GM18498 (cell line): ENCODE measurements around the gene GRAMD2A.

Experiments used
- ATAC-seq: cut with Tn5 transposase; IDR thresholded peaks from one replicate; pipeline ENCODE4 v1.9.1; 2021; ENCODE audit warnings: mild to moderate bottlenecking, moderate library complexity; ENCODE audit not compliant: unreplicated experiment

The GRAMD2A gene

GRCh38 chr15:72197460-72198355 is at the start of gene GRAMD2A:
Gene GRAMD2A, minus strand, starts transcription at chr15:72197787.
- peak; percentile 45 for ATAC-seq

DNA sequence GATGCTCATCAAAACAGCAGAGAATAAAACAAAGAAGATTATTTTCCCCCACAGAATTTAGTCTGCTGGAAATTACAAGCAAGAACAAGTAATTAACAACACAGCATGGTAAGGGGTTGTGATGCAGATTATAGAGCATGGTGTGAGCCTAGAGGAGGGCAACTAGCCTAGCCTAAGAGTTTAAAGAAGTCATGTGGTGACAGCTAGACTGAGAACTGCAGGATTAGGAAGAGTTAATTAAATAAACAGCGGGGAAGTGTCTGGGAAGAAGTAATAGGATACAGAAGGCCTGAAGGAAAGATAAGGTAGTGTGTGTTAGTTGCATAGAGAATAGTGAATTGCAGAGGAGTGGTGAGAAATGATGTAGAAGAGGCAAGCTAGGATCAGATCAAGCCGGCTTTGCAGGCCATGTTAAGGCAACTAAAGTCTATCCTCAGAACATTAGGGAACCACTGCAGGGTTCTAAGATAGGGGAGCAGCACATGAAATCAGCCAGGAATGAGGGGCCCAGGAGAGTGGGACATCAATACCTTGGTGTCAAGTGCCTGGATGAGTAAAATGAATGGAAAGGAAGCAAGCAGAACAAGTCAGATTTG is 45.3 kb upstream of the GRAMD2A start:
- no peak for ATAC-seq

- no peak for ATAC-seq
Measured at GRCh38 chr15:72239652-72240051, 42.1 kb upstream of the GRAMD2A start.

GRCh38 chr15:72238586-72238985 is 41.0 kb upstream of the GRAMD2A start:
- no peak for ATAC-seq

- peak; percentile 16 for ATAC-seq
Measured at GRCh38 chr15:72237853-72238224, 40.3 kb upstream of the GRAMD2A start.

DNA sequence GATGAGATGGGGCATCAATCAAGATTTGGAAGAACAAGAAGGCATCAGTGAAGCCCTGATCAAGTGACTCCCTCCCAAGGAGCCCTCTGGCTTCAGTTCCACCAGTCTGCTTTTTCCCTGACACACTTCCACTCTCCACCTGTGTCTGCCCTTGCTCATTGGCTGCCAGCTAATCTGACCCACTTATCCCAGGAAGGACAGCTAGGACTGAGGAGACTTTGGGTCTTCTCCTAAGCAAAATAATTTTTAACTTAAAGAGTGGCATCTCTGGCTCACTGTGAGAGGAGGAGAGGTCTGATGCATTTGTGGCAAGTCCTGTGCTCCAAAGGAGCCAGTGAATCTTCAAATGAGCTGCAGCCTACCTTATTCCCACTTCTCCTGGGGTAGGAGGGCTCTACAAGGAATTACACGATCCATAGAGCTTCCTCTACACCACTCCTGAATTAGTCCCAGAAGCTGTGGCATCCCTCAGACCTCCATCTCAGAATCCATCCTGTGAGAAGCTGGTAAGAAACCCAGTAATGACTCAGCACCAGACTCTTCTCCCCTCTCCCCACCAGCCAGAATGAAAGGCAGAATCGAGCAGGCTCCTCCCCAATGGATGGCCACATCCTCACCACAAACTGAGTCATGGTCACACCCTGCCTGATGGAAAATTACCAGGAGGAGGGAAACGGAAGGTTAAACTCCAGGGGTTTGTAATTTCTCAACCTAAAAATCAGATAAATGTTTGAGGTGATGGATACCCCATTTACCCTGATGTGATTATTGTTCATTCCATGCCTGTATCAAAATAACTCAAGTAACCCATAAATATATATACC is 39.7 kb upstream of the GRAMD2A start:
- ATAC-seq, result peak; percentile 68

GRCh38 chr15:72236381-72237003 is 38.9 kb upstream of the GRAMD2A start:
- ATAC-seq, result no peak

DNA sequence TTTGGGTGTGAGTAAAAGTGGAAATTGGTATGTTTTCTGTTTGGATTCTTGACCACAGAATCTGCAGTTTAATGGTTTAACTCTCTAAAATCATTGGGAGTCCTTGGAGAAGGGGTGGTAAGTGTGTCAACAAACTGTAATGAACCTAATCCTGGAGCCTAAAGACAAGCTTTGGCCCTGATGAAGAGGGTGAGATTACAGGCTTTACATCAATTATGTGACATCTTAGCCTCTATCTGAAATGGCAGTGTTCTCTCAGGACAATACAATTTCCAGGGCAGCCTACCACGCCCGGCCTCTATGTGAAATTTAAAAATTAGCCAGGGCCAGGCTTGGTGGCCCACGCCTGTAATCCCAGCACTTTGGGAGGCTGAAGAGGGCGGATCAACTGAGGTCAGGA is 37.7 kb upstream of the GRAMD2A start:
- no peak for ATAC-seq

DNA sequence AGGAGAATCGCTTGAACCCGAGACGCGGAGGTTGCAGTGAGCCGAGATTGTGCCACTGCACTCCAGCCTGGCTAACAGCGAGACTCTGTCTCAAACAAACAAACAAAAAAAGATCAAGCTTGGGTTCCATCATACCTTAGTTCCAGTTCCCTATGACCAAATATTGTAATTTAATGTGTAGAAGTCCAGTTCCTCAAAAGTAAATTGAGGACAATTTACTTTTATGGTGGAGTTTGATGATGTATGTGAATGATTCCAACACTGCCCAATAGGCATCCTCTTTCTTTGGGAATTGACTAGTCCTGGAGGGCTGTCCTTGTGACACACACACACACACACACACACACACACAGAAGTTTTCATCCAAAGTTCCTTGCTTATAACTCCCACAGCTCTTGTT is 36.2 kb upstream of the GRAMD2A start:
- ATAC-seq, result no peak

DNA sequence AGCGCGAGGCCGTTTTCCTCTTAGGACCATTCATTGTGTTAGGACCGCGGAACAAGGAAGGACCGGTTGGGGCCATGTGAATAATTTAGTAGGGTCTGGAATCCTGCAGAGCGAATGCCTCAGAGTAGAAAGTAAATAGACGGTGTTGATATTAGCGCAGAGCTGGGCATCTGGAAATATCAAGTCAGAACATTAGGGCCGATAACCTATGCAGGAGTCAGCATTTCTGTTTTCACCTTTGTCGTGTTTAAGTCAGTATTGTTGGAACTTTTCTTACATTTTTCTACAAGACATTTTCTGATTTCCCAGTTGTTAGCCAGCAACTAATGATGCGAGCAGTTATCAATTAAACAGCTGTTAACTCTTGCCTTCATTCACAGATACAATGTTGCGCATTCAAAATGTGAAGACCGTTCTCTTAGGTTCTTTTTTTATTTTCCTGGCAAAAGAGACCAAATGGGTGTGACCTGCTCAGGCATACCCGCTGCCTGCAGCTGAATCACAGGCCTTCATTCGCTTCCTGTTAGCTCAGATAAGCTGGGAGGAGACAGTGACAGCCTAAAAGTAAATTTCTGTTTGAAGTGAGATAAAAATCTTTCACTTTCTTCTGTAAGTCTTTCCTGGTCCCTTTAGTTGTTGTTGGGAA is 34.4 kb upstream of the GRAMD2A start:
- no peak for ATAC-seq

DNA sequence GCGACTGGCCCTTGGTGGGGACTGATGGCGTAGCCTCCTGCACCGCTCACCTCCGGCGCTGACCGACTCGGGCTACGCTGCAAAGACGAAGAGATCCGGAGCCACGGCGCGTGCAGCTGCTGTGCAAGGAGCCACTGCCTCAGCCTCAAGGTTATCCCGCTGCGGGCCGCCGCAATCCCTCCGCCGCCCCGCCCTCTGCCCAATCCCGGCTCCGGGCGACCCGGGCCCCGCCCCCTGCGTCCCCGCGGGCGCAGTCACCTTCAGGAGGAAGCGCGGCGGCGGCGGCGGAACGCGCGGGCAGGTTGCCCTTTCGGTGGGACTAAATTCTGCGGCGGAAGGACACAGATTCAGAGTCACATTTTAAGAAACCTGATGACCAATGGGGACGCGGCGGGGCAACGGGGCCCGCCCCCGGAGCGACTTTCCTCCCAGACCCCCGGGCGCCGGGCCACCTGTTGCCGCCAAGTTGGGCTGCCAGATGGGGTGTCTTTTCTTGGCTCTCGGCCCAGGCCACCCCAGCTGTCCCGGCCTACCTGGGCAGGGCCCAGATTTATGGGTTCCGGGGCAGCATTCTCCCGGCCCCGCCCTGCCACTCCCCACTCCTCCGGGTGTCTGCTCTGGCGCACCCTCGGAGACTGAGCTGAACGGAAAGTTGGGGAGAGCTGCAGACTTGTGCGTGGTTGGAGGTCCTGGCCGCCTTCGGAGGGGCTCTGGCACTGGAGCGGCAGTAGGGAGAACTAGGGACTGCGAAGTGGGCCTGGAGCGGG is 33.7 kb upstream of the GRAMD2A start, which contains the start of gene PKM:
Gene PKM, minus strand, starts transcription at position 125 of the 767 bp plus-strand sequence. CDS start 12,093 bp downstream, outside the sequence.
- ATAC-seq, result peak; percentile 59

GRCh38 chr15:72230197-72231065 is 32.8 kb upstream of the GRAMD2A start:
- no peak for ATAC-seq

DNA sequence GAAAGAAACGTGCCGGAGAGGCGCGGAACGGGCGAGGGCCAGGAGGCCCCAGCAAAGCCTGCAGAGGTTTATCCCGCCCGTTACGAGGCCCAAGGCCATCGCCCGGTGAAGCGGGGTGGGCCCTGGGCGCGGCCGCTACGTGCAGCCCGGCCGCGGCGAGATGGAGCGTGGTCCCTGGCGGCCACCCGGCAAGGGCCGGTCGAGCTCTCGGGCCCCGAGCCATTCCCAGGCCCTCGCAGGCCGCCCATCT is 32.3 kb upstream of the GRAMD2A start:
- ATAC-seq, result no peak

DNA sequence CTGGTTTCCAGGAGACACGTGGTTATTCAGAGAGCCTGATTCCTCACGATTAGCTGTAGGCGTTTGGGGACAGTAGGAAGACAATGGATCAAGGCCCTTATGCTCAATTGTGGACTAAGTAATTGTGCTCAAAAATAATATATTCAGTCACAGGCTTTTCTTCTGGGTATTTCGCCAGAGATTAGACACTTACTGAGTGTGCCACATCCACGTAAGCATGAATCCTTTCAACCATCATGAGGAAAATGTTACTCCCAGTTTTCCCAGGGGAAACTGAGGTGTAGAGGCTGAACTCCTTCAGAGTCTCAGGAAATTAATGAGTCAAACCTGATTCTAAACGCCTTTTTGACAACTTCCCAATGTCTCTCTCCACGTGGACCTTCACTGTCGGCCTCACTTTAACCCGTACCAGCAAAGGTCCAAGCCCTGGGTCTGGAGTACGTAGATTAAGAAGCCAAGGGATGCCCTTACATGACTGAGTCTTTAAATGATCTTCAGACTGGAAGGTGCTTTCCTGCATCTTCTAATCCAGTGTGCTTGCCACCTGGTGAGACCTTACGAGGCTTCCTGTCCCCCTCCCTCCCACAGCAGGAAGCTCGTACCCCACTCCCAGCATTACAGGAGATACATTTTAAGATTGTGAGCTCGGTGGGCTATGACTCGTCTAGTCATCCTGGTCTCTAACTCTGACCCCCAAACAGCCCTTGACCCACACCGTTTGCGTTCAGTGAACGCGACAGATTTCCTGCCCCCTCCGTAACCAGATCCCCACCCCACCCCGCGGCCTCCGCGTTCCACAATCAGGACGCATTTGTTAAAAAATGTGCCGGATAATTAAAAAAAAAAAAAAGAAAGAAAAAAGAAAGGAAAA is 31.7 kb upstream of the GRAMD2A start:
- ATAC-seq, result no peak

DNA sequence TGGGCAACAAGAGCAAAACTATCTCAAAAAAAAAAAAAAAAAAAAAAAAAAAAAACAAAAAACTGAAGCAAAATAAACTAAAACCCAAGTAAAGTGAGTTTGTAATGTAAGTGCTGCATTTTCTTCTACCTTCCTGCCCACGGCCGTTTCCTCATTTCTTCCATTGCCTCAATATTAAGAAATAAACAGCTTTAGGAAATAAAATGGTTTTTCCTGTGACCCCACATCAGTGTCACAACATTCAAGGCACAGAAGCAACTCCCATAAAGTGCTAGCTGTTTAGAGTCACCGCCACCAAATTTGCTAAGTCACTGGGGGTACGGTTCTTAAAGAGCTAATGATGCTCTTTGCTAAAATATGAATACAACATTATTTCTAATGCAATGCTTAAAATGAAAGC is 30.1 kb upstream of the GRAMD2A start:
- ATAC-seq, result no peak

DNA sequence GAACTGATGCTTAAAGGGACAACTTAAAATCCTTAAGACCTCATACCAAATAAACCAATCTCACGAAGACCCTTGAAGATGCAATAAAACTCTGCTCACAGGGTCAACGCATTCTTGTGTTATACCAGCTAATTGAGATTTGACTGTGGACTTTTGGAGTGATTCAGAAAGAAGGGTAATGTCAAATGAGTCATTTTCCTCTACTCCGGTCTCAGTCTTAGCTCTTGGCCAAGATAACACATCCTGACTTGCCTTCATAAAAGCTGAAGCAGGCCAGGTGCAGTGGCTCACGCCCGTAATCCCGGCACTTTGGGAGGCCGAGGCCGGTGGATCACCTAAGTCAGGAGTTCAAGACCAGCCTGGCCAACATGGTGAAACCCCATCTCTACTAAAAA is 29.6 kb upstream of the GRAMD2A start:
- no peak for ATAC-seq

- no peak for ATAC-seq
Measured at GRCh38 chr15:72223278-72223677, 25.7 kb upstream of the GRAMD2A start.

DNA sequence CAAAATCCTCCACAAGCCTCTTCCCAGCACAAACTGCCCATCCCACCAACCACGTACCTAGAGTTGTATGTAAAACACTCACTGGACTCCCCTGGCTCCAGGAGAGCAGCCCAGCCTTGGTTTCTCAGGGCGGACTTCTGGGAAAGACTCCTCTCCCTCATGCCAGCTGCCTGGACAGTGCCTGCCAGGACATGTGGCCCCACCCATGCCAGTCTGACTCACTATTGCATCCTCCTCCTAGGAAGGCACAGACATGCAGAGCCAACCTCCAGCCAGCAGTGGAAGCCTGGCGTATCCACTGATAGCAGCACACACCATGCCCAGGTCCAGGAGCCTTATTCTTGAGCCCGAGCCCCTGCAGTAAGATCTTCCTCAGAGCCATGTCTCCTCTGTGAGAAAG is 24.8 kb upstream of the GRAMD2A start:
- no peak for ATAC-seq
